ENCODE measurements around the gene EXPH5.

GRCh38 chr11:108530426-108530825, 63.1 kb downstream of the EXPH5 start:
- TF ChIP-seq, protein P1, sequence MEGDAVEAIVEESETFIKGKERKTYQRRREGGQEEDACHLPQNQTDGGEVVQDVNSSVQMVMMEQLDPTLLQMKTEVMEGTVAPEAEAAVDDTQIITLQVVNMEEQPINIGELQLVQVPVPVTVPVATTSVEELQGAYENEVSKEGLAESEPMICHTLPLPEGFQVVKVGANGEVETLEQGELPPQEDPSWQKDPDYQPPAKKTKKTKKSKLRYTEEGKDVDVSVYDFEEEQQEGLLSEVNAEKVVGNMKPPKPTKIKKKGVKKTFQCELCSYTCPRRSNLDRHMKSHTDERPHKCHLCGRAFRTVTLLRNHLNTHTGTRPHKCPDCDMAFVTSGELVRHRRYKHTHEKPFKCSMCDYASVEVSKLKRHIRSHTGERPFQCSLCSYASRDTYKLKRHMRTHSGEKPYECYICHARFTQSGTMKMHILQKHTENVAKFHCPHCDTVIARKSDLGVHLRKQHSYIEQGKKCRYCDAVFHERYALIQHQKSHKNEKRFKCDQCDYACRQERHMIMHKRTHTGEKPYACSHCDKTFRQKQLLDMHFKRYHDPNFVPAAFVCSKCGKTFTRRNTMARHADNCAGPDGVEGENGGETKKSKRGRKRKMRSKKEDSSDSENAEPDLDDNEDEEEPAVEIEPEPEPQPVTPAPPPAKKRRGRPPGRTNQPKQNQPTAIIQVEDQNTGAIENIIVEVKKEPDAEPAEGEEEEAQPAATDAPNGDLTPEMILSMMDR (IDR thresholded peaks at IDR 0.05) = no peak
- TF ChIP-seq POLR2A (IDR thresholded peaks at IDR 0.05) = no peak

All from body of pancreas (tissue), 4 donors.